Fibroblast of lung (primary cell): ENCODE data around the gene HCST. TPM values are rescaled to one million over a fixed set of nuclear protein-coding genes. Genes with fewer than 3 reads are reported as not detected.

Source experiments
- DNase-seq, 2 donors: peaks; one replicate each; pipeline versions ENCODE4 v3.0.0 to v3.0.0-alpha.2; 2010; ENCODE audit warnings: low read depth in 2 of 2
- H2AFZ ChIP-seq: 2 replicates; pipeline ENCODE4 v1.5.1; 2012; ENCODE audit warnings: low read length, control low read depth, inconsistent platforms
- H3K27ac ChIP-seq: 2 replicates; pipeline ENCODE4 v1.5.1; 2011; ENCODE audit warnings: low read length, control low read depth; ENCODE audit not compliant: insufficient read depth
- H3K27me3 ChIP-seq: 2 replicates; pipeline ENCODE4 v1.5.1; 2011; ENCODE audit warnings: mild to moderate bottlenecking, low read length; ENCODE audit not compliant: control insufficient read depth, insufficient read depth
- H3K36me3 ChIP-seq: 2 replicates; pipeline ENCODE4 v1.5.1; 2011; ENCODE audit warnings: low read length; ENCODE audit not compliant: control insufficient read depth, insufficient read depth
- H3K4me1 ChIP-seq: 2 replicates; pipeline ENCODE4 v1.5.1; 2011; ENCODE audit warnings: low read length; ENCODE audit not compliant: control insufficient read depth, insufficient read depth; ENCODE audit errors: extremely low read depth
- H3K4me2 ChIP-seq: 2 replicates; pipeline ENCODE4 v1.5.1; 2011; ENCODE audit warnings: low read length, control low read depth; ENCODE audit not compliant: insufficient read depth; ENCODE audit errors: extremely low read depth
- H3K4me3 ChIP-seq, 4 experiments: fragments of 200-600 bp in 1 of 4; sonication (generic) in 1 of 4; replicated peaks in 1 of 4; 2 replicates each; pipeline ENCODE4 v1.5.1; 2011 to 2016; ENCODE audit warnings: low read length in 4 of 4, low read depth in 3 of 4, mild to moderate bottlenecking in 3 of 4, control low read depth in 2 of 4, inconsistent platforms in 1 of 4, mixed read lengths in 1 of 4; ENCODE audit not compliant: insufficient read depth in 1 of 4; ENCODE audit errors: control extremely low read depth in 1 of 4
- H3K79me2 ChIP-seq: 2 replicates; pipeline ENCODE4 v1.5.1; 2012; ENCODE audit warnings: mild to moderate bottlenecking, low read length, inconsistent platforms; ENCODE audit not compliant: control insufficient read depth, insufficient read depth
- H3K9ac ChIP-seq: 2 replicates; pipeline ENCODE4 v1.5.1; 2011; ENCODE audit warnings: mild to moderate bottlenecking, low read length, control low read depth; ENCODE audit not compliant: insufficient read depth
- H3K9me3 ChIP-seq: 2 replicates; pipeline ENCODE4 v1.5.1; 2012; ENCODE audit warnings: low read depth, low read length; ENCODE audit not compliant: control insufficient read depth, insufficient read depth
- H4K20me1 ChIP-seq: 2 replicates; pipeline ENCODE4 v1.5.1; 2011; ENCODE audit warnings: low read length; ENCODE audit not compliant: control insufficient read depth, insufficient read depth; ENCODE audit errors: extremely low read depth
- CTCF ChIP-seq, 2 donors: IDR thresholded peaks in 1 of 2; conservative IDR thresholded peaks in 1 of 2; 1 replicate in 1 of 2; 2 replicates in 1 of 2; pipeline ENCODE4 v1.5.1; 2011 to 2012; ENCODE audit warnings: low read length in 2 of 2, control low read depth in 1 of 2, inconsistent platforms in 1 of 2, low read depth in 1 of 2, mild to moderate bottlenecking in 1 of 2
- EZH2 ChIP-seq: IDR thresholded peaks from 2 replicates; pipeline ENCODE4 v1.5.1; 2012; ENCODE audit warnings: low read length, control low read depth, mild to moderate bottlenecking; ENCODE audit errors: missing control alignments
- polyA plus RNA-seq, 2 donors: library from polyadenylated mRNA; depleted of rRNA in 1 of 2; stranded (reverse) in 1 of 2; unstranded in 1 of 2; fragments of >200 nt; gene quantifications; 2 replicates each; pipeline ENCODE4 v1.2.1, GENCODE V29; 2011 to 2012; ENCODE audit warnings: missing spikeins in 1 of 2
- total RNA-seq: library from RNA; depleted of rRNA; stranded (reverse); fragments of >200 nt; gene quantifications from 2 replicates; pipeline ENCODE4 v1.2.1, GENCODE V29; 2014

Gene HCST
- total and polyA plus RNA-seq, 2 donors (not counting 1 experiment from before 2014, with no cell fraction given) = 0.14 to 2.0 TPM

DNA sequence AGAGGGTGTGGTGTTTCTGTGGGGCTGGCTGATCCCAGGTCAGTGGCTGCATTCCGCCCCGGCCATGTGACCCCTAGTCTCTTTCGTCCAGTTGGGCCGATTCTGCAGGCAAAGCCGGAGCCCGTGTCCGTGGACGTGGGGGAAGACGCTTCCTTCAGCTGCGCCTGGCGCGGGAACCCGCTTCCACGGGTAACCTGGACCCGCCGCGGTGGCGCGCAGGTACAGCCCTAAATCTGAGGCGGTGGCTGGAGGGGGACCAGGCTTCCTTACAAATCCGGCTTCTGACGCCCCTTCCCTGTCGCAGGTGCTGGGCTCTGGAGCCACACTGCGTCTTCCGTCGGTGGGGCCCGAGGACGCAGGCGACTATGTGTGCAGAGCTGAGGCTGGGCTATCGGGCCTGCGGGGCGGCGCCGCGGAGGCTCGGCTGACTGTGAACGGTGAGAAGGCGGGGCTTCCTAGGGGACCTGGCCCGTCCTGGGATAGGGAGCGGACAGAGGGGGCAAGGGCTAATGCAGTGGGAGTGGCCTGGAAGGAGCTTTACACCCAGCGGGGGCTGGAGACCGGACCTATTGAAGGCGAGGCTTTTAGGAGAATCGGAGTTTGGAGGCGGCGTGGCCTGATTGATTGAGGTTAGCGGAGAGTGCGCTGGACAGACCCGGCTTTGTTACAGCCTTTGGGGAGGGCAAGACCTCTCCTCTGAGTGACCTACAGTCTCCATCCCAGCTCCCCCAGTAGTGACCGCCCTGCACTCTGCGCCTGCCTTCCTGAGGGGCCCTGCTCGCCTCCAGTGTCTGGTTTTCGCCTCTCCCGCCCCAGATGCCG lies 41.3 kb upstream of the HCST start:
- Histone ChIP-seq H3K4me2 (no peak overlapping the region), H3K79me2 (no peaks in the 10 kb centered on the region), H3K4me1 (no peaks in the 10 kb centered on the region), H3K9ac (no peak overlapping the region), H3K27me3 (peaks cover 44% of the 10 kb centered on the region), H4K20me1 (no peaks in the 10 kb centered on the region), H3K4me3 (no peak overlapping the region), H3K27ac (no peak overlapping the region), H3K36me3 (no peaks in the 10 kb centered on the region), H2AFZ (no peak overlapping the region), H3K9me3 (no peaks in the 10 kb centered on the region)
- DNase-seq = no peak
- TF ChIP-seq CTCF (conservative IDR thresholded peaks at IDR 0.05 in 1 of 2, IDR thresholded peaks at IDR 0.05 in 1 of 2; ENCODE audit: low read depth in 1 of 2, low read length in 2 of 2) = no peak
- peak; percentile 75 for TF ChIP-seq EZH2

DNA sequence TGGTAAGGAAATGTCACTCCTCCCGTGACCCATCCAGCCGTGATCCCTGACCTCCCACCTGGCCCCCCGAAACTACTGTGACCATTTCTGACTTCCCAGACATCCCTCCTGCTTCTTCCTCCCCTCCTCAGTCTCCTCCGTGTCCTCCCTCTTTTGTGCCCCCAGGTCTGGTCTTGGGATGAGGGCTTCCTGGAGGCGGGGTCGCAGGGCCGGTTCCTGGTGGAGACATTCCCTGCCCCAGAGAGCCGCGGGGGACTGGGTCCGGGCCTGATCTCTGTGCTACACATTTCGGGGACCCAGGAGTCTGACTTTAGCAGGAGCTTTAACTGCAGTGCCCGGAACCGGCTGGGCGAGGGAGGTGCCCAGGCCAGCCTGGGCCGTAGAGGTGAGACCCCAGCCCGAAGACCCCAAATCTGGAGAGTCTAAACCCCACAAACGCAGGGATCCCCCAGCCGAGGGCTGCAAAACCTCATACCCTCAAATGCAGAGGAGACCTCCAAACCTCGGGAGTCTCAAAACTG lies 40.6 kb upstream of the HCST start:
- Histone ChIP-seq H3K4me3 (no peak overlapping the region), H3K9me3 (no peaks in the 10 kb centered on the region), H3K79me2 (no peaks in the 10 kb centered on the region), H3K9ac (no peak overlapping the region), H3K27ac (no peak overlapping the region), H3K4me1 (no peaks in the 10 kb centered on the region), H3K4me2 (no peak overlapping the region), H3K36me3 (no peaks in the 10 kb centered on the region), H2AFZ (no peak overlapping the region), H4K20me1 (no peaks in the 10 kb centered on the region), H3K27me3 (peaks cover 37% of the 10 kb centered on the region)
- no peak for DNase-seq
- TF ChIP-seq EZH2 (no peak), CTCF (conservative IDR thresholded peaks at IDR 0.05 in 1 of 2, IDR thresholded peaks at IDR 0.05 in 1 of 2; ENCODE audit: low read depth in 1 of 2, low read length in 2 of 2) (no peak)

DNA sequence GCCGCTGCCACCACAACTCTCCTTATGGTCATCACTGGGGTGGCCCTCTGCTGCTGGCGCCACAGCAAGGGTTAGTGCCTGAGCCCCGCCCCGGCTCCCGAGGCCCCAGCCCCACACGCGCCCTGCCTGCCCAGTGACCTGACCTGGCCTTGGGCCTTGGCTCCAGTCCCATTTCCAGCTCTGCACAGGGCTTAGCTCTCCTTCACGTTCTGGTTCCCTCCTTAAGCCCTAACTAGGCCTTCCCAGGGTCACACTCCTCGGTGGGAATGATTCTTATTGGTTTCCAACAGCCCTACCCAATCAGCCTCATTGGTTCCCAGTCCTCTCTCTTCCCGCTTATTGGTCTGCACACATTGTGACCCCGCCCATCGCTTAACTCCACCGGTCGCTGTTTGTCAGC lies 39.8 kb upstream of the HCST start:
- H3K4me2 ChIP-seq = no peak overlapping the region
- no peaks in the 10 kb centered on the region for H3K79me2 ChIP-seq
- H3K9ac ChIP-seq = no peak overlapping the region
- no peak overlapping the region for H3K27ac ChIP-seq
- H3K36me3 ChIP-seq = no peaks in the 10 kb centered on the region
- no peak for TF ChIP-seq EZH2
- no peak for TF ChIP-seq CTCF (conservative IDR thresholded peaks at IDR 0.05 in 1 of 2, IDR thresholded peaks at IDR 0.05 in 1 of 2; ENCODE audit: low read depth in 1 of 2, low read length in 2 of 2)
- no peak overlapping the region for H2AFZ ChIP-seq
- H3K4me1 ChIP-seq = no peaks in the 10 kb centered on the region
- DNase-seq = no peak
- no peaks in the 10 kb centered on the region for H3K9me3 ChIP-seq
- no peak overlapping the region for H3K4me3 ChIP-seq
- H3K27me3 ChIP-seq = peaks cover 38% of the 10 kb centered on the region
- H4K20me1 ChIP-seq = no peaks in the 10 kb centered on the region
